ENCODE data around the gene ZBTB3. TPM values are rescaled to one million over a fixed set of nuclear protein-coding genes. Genes with fewer than 3 reads are reported as not detected.

The ZBTB3 gene
- 10 to 100 TPM; 13.4 to 35.4 (median 19.0) TPM for total RNA-seq

DNA sequence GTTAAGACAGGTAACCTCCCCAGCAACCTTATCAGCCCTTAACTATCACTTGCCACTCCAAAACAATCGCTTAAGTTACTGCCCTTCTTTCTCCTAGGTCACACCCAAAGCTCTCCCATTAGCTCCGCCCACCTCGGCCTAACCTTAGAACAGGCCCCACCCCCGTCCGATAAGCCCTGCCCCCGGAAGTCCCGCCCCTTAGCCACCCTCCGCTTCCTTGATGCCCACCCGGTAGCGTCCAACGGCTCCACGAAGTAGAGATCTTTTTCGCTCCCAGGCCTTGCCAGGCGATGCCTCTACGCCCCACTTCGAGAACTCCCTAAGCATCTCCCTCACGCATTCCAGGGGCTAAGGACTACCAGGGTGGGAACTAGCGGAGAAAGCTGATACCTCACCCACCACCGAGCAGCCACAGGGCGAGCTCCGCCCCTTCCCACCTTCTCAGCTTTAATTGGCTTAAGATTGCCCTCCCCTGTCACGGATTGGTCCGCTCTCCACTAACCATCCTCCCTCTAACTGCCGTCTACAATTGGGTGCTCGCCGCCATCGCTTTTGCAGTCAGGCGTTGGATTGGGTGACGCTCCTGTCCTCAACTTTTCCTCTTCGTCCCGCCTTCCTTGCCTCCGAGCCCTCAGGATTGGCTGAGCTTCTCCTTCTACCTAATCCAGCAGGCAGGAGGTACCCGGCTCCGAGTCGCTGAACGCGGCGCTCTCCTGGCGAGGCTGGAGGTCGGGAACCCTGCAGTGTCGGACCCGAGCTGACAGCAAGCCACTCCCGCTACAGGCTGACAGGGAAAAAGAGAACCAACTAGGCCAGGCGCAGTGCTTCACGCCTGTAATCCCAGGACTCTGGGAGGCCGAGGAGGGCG, at the start of gene ZBTB3:
TSS of gene ZBTB3 (minus strand) at position 425 of the 868 bp plus-strand sequence. CDS start 496 bp downstream, outside the sequence.
- WGBS, 2 donors, result 0 to 1% methylated on average over 47 of the region's 47 CpGs
- H3K4me3 ChIP-seq (ENCODE audit: low read depth, poor library complexity, severe bottlenecking), result peak within 1 kb of the TSS; percentile 56
- peak; percentile 99 for DNase-seq (ENCODE audit: low spot score in 2 of 2)
- TF ChIP-seq POLR2A (IDR thresholded peaks at IDR 0.05), result peak in 1 of 2 donors; percentile 62
- TF ChIP-seq, protein P1, sequence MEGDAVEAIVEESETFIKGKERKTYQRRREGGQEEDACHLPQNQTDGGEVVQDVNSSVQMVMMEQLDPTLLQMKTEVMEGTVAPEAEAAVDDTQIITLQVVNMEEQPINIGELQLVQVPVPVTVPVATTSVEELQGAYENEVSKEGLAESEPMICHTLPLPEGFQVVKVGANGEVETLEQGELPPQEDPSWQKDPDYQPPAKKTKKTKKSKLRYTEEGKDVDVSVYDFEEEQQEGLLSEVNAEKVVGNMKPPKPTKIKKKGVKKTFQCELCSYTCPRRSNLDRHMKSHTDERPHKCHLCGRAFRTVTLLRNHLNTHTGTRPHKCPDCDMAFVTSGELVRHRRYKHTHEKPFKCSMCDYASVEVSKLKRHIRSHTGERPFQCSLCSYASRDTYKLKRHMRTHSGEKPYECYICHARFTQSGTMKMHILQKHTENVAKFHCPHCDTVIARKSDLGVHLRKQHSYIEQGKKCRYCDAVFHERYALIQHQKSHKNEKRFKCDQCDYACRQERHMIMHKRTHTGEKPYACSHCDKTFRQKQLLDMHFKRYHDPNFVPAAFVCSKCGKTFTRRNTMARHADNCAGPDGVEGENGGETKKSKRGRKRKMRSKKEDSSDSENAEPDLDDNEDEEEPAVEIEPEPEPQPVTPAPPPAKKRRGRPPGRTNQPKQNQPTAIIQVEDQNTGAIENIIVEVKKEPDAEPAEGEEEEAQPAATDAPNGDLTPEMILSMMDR (IDR thresholded peaks at IDR 0.05), result no peak
- intact Hi-C loops (cut with DNase I; ENCODE audit: low total_unique reads), result no loop called here

DNA sequence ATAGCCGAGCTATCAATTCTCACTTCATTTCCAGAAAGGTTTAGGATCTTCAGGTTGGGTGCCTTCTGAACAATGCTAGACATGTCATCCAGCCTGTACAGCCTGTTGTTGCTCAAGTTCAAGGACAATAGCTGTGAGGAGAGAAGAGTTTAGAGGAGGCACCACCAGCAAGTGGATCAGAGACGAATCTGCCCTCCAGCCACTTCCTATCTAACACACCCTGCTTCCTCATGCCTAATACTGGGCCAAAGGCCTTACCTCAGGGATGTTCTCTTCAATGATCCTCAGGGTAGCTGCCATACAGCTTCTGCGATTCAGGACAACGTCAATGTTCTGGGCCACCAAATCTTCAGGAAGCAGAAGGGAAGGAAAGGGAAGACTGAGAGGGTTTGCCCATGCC, 47.1 kb upstream of the ZBTB3 start:
- 78 to 83% methylated on average over 4 of the region's 4 CpGs for WGBS, 2 donors
- intact Hi-C loops (cut with DNase I; ENCODE audit: low total_unique reads), result no loop called here
- no peak overlapping the region for H3K4me3 ChIP-seq (ENCODE audit: low read depth, poor library complexity, severe bottlenecking)
- TF ChIP-seq POLR2A (IDR thresholded peaks at IDR 0.05), result no peak
- TF ChIP-seq, protein P1 (IDR thresholded peaks at IDR 0.05), result no peak
- no peak for DNase-seq (ENCODE audit: low spot score in 2 of 2)

GRCh38 chr11:62799486-62799885, 45.5 kb upstream of the ZBTB3 start:
- intact Hi-C loops (cut with DNase I; ENCODE audit: low total_unique reads), result loop anchor here (10.0 kb wide), 1 partner anchor 55 kb away; no protein-coding TSS in a partner anchor
- WGBS, 2 donors, result 87 to 92% methylated on average over 10 of the region's 10 CpGs
- TF ChIP-seq, protein P1 (IDR thresholded peaks at IDR 0.05), result no peak
- no peak for TF ChIP-seq POLR2A (IDR thresholded peaks at IDR 0.05)
- DNase-seq (ENCODE audit: low spot score in 2 of 2), result no peak
- no peak overlapping the region for H3K4me3 ChIP-seq (ENCODE audit: low read depth, poor library complexity, severe bottlenecking)

DNA sequence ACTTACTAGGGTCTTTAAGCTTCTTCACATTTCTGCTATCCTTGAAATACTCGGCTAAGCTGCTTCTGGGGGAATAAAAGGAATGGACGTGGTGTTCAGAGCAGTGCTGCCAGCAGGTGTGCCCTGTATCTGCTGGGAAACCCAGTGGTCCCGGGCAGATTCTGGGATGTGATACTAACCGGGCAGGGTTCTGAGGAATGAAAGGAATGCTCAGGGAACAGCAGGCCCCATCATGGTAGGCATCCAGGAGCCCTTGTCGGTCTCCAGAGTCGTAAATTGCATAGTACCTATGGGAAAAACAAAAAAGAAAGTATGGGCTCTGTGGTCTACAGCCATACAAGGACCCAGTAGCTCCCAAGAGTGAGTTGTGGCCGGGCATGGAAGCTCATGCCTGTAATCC, 42.3 kb upstream of the ZBTB3 start:
- intact Hi-C loops (cut with DNase I; ENCODE audit: low total_unique reads), result loop anchor here (10.0 kb wide), 1 partner anchor 59 kb away; no protein-coding TSS in a partner anchor
- no peak overlapping the region for H3K4me3 ChIP-seq (ENCODE audit: low read depth, poor library complexity, severe bottlenecking)
- TF ChIP-seq, protein P1 (IDR thresholded peaks at IDR 0.05), result no peak
- TF ChIP-seq POLR2A (IDR thresholded peaks at IDR 0.05), result no peak
- WGBS, 2 donors, result 77 to 79% methylated on average over 7 of the region's 7 CpGs
- DNase-seq (ENCODE audit: low spot score in 2 of 2), result no peak

DNA sequence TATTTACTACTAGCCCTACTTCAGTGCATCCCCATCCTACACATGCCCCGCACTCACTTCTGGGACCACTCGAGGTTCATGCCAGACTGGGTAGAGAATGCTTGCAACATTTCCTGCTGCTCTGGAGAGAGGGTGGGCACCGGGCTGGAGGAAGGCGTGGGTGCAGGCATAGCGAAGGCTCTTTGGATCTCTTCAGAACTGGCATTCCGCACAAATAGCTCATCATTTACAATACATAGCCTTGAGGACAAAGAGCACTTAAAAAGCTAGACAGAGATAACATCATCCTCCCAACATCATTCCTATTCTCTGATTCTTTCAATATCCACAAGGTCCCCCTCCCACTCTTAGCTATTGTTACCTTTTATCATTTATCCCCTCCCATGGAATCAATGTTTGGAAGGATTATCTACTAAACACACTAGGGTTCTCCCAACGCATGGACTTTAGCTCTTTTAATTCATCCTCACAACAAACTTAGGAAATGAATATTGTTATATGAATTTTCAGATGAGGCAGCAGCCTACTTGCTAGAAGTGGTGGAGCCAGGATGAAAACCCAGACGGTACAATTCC, 40.3 kb upstream of the ZBTB3 start:
- no peak for TF ChIP-seq POLR2A (IDR thresholded peaks at IDR 0.05)
- TF ChIP-seq, protein P1 (IDR thresholded peaks at IDR 0.05), result no peak
- intact Hi-C loops (cut with DNase I; ENCODE audit: low total_unique reads), result loop anchor here (10.0 kb wide), 1 partner anchor 61 kb away; no protein-coding TSS in a partner anchor
- 85 to 90% methylated on average over 8 of the region's 8 CpGs for WGBS, 2 donors
- no peak overlapping the region for H3K4me3 ChIP-seq (ENCODE audit: low read depth, poor library complexity, severe bottlenecking)
- no peak for DNase-seq (ENCODE audit: low spot score in 2 of 2)
